Psoas muscle (tissue), 8 donors: Measurements from ENCODE around the gene PTBP3. TPM values are rescaled to one million over a fixed set of nuclear protein-coding genes. Genes with fewer than 3 reads are reported as not detected.
"Not testable (repeated sequence)": the region's sequence is repeated elsewhere in the genome, so short reads cannot be mapped to it uniquely, and the experiment has no call there.

Source experiments
- ATAC-seq, 4 donors: fragments of 200-7000 bp; cut with Tn5 transposase; one replicate each; pipeline ENCODE4 v1.9.1; 2020; ENCODE audit warnings: moderate library complexity in 3 of 4, mild to moderate bottlenecking in 2 of 4
- DNase-seq, 2 donors: peaks; one replicate each; pipeline ENCODE4 v3.0.0-alpha.2; 2020
- H3K27ac ChIP-seq: fragments of 200-600 bp; one replicate; pipeline ENCODE4 v1.8.0; 2022
- H3K27me3 ChIP-seq, 3 donors: fragments of 200-600 bp in 1 of 3; one replicate each; pipeline versions ENCODE4 v1.6.1 to v1.8.0; 2013 to 2022; ENCODE audit warnings: low read length in 2 of 3, mild to moderate bottlenecking in 2 of 3, moderate library complexity in 1 of 3; ENCODE audit not compliant: insufficient read depth in 3 of 3
- H3K36me3 ChIP-seq, 2 donors: fragments of 200-600 bp in 1 of 2; one replicate each; pipeline versions ENCODE4 v1.6.1 to v1.8.0; 2013 to 2022; ENCODE audit warnings: low read depth in 1 of 2, mild to moderate bottlenecking in 1 of 2, moderate library complexity in 1 of 2; ENCODE audit not compliant: insufficient read depth in 1 of 2
- H3K4me1 ChIP-seq: fragments of 200-600 bp; one replicate; pipeline ENCODE4 v1.8.0; 2022
- H3K4me3 ChIP-seq: fragments of 200-600 bp; one replicate; pipeline ENCODE4 v1.8.0; 2022; ENCODE audit warnings: mild to moderate bottlenecking
- H3K9me3 ChIP-seq: fragments of 200-600 bp; one replicate; pipeline ENCODE4 v1.8.0; 2022
- WGBS, 3 donors: extraction: QIAGEN DNeasy Blood & Tissue Kit; methylation state at CpG; one replicate each; pipeline versions ENCODE4 v1.1.6 to v1.1.7; 2013; 5-methylcytosine and 5-hydroxymethylcytosine counted together
- intact Hi-C, 2 donors: fragments of 100-400 bp; cut with DNase I; formaldehyde crosslinking; loops; one replicate each; pipeline versions ENCODE4 v1.11.0 to v1.14.2; 2022
- polyA plus RNA-seq, 3 donors: library from polyadenylated mRNA; stranded (reverse); fragments of 200-250 nt; gene quantifications; one replicate each; pipeline ENCODE4 v1.2.3, GENCODE V29; 2013
- total RNA-seq, 4 donors: library from RNA; stranded (reverse); fragmentation: NEBNext Ultra II Directional in 2 of 4; extraction: Animal tissue kit (Norgen Biotek cat#: 25700) in 2 of 4; gene quantifications; one replicate each; pipeline versions ENCODE4 v1.2.1 to v1.2.4, GENCODE V29; 2021 to 2023
- TF ChIP-seq, protein P1 (sequence below): fragments of 200-600 bp; IDR thresholded peaks from one replicate; pipeline ENCODE4 v1.8.0; 2022; ENCODE audit warnings: antibody characterized with exemption
- donor health status: healthy with polysubstance abuse.
- donor health status: DM: no; HTN: no; CAD: no; lungs with moderate emphysema.
- donor health status: Bipolar disorder and iron deficiency.
- donor health status: healthy.
- donor health status: DM: yes; HTN: yes; CAD: no.
- donor health status: DM: no; HTN: no; CAD: no.
- donor health status: DM: no; HTN: no; CAD: no.
- donor health status: DM: yes; HTN: yes; CAD: no.

The PTBP3 gene
- total and polyA plus RNA-seq, 7 donors, result 2.8 to 26.9 (median 9.1) TPM

DNA sequence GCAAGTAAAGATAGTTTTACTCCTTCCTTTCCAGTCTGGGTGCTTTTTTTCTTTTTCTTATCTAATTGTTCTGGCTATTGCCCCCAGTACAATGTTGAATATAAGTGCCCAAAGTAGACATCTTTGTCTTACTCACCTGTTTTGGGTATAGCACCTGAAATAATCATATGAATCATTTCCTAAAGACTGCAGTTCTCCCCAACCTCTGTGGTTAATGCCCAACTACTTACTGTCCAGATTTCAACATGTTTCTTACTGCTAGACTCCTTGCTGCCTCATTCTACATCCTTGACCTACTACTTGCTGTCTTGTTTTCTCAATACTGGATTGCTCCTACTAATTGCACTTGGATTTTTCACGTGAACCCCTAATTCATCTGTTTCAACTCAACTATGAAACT, 37.6 kb upstream of the PTBP3 start:
- Histone ChIP-seq H3K4me1 (no peaks in the 10 kb centered on the region), H3K27me3 (no peaks in the 10 kb centered on the region), H3K9me3 (no peaks in the 10 kb centered on the region), H3K27ac (no peak overlapping the region), H3K4me3 (no peak overlapping the region), H3K36me3 (no peaks in the 10 kb centered on the region)
- ATAC-seq, result no peak
- TF ChIP-seq, protein P1, sequence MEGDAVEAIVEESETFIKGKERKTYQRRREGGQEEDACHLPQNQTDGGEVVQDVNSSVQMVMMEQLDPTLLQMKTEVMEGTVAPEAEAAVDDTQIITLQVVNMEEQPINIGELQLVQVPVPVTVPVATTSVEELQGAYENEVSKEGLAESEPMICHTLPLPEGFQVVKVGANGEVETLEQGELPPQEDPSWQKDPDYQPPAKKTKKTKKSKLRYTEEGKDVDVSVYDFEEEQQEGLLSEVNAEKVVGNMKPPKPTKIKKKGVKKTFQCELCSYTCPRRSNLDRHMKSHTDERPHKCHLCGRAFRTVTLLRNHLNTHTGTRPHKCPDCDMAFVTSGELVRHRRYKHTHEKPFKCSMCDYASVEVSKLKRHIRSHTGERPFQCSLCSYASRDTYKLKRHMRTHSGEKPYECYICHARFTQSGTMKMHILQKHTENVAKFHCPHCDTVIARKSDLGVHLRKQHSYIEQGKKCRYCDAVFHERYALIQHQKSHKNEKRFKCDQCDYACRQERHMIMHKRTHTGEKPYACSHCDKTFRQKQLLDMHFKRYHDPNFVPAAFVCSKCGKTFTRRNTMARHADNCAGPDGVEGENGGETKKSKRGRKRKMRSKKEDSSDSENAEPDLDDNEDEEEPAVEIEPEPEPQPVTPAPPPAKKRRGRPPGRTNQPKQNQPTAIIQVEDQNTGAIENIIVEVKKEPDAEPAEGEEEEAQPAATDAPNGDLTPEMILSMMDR, result no peak
- WGBS, 3 donors, result 0 to 99% (median 44%) methylated on average over 1 of the region's 1 CpG
- intact Hi-C loops, result no loop called here
- DNase-seq, result no peak

- WGBS, 3 donors, result 83 to 89% (median 87%) methylated on average over 1 of the region's 1 CpG
- no peaks in the 10 kb centered on the region for H3K27me3 ChIP-seq
Measured at GRCh38 chr9:112369817-112370216, 36.4 kb upstream of the PTBP3 start.

DNA sequence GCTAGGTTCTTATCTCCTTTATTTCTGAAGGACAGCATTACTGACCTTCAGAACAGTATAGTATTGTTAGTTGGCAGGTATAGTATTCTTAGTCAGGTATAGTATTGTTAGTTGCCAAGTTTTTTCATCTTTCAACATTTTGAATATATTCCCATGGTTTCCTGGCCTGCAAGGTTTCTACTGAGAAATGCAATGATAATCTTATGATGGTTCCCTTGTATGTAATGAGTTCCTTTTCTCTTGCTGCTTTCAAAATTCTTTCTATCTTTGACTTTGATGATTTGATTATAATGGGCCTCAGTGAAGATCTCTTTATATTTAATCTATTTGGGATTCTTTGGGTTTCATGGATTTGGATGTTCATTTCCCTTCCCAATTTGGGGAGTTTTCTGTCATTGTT, 34.0 kb upstream of the PTBP3 start:
- intact Hi-C loops, result no loop called here
- H3K4me1 ChIP-seq, result no peaks in the 10 kb centered on the region
- no peak for DNase-seq
- H3K27me3 ChIP-seq, result no peaks in the 10 kb centered on the region
- no peaks in the 10 kb centered on the region for H3K36me3 ChIP-seq
- H3K4me3 ChIP-seq, result no peak overlapping the region
- TF ChIP-seq, protein P1, result no peak
- no peak for ATAC-seq
- H3K27ac ChIP-seq, result no peak overlapping the region
- H3K9me3 ChIP-seq, result no peaks in the 10 kb centered on the region

More at GRCh38 chr9:112369817-112370216, 36.4 kb upstream of the PTBP3 start:
- H3K4me1 ChIP-seq, result no peaks in the 10 kb centered on the region
- H3K9me3 ChIP-seq, result no peaks in the 10 kb centered on the region
- no peaks in the 10 kb centered on the region for H3K36me3 ChIP-seq
- TF ChIP-seq, protein P1, result no peak
- no peak for DNase-seq
- intact Hi-C loops, result no loop called here
- no peak overlapping the region for H3K4me3 ChIP-seq
- no peak overlapping the region for H3K27ac ChIP-seq
- ATAC-seq, result no peak

GRCh38 chr9:112366591-112366990, 33.2 kb upstream of the PTBP3 start:
- 75 to 86% (median 81%) methylated on average over 3 of the region's 3 CpGs for WGBS, 3 donors
- Histone ChIP-seq H3K36me3 (no peaks in the 10 kb centered on the region), H3K9me3 (no peaks in the 10 kb centered on the region), H3K27ac (no peak overlapping the region), H3K4me1 (no peaks in the 10 kb centered on the region), H3K4me3 (no peak overlapping the region), H3K27me3 (no peaks in the 10 kb centered on the region)
- DNase-seq (no peak), ATAC-seq (no peak)
- TF ChIP-seq, protein P1, result no peak
- intact Hi-C loops, result no loop called here

GRCh38 chr9:112365257-112365656, 31.8 kb upstream of the PTBP3 start:
- H3K36me3 ChIP-seq, ATAC-seq, intact Hi-C loops, H3K4me3 ChIP-seq, H3K27me3 ChIP-seq, H3K4me1 ChIP-seq, H3K9me3 ChIP-seq, H3K27ac ChIP-seq, DNase-seq: not testable (repeated sequence)
- 97 to 100% (median 99%) methylated on average over 3 of the region's 3 CpGs for WGBS, 3 donors
